MM.1S (cell line): ENCODE results near the gene GPR87.

Experiments
- CTCF ChIP-seq: fragments of 300-600 bp; sonication (generic); IDR thresholded peaks from 2 replicates; pipeline ENCODE4 v1.5.1; 2016; ENCODE audit warnings: antibody characterized with exemption, low read length, mixed read lengths
- EZH2phosphoT487 ChIP-seq: fragments of 300-600 bp; sonication (generic); IDR thresholded peaks from 2 replicates; pipeline ENCODE4 v1.6.1; 2018; ENCODE audit warnings: antibody characterized with exemption, low read length

- TF ChIP-seq EZH2phosphoT487 (no peak), CTCF (no peak)
Measured at GRCh38 chr3:151312972-151313371, 3.6 kb downstream of the GPR87 start.
